Tibial artery (tissue), 4 donors: ENCODE results near the gene NUP133.
A peak's percentile ranks its signal among the peaks of the same experiment; 100 is the strongest.

Experiments
- DNase-seq, 2 donors: peaks; one replicate each; pipeline ENCODE4 v3.0.0-alpha.2; 2019
- H3K27ac ChIP-seq, 2 donors: fragments of 200-600 bp; sonication (generic) in 1 of 2; 1 replicate in 1 of 2; 2 replicates in 1 of 2; pipeline ENCODE4 v1.5.1; 2018 to 2019; ENCODE audit warnings: mild to moderate bottlenecking in 1 of 2
- H3K27me3 ChIP-seq, 2 donors: fragments of 200-600 bp; sonication (generic) in 1 of 2; one replicate each; pipeline versions ENCODE4 v1.5.1 to v1.6.0; 2016 to 2019
- H3K36me3 ChIP-seq, 3 donors: fragments of 200-600 bp; sonication (generic) in 2 of 3; one replicate each; pipeline ENCODE4 v1.5.1; 2016 to 2019; ENCODE audit warnings: mild to moderate bottlenecking in 2 of 3
- H3K4me1 ChIP-seq, 4 donors: fragments of 200-600 bp; sonication (generic) in 2 of 4; 1 replicate in 3 of 4; 2 replicates in 1 of 4; pipeline ENCODE4 v1.5.1; 2016 to 2019
- H3K4me3 ChIP-seq, 2 donors: fragments of 200-600 bp; sonication (generic) in 1 of 2; 1 replicate in 1 of 2; 2 replicates in 1 of 2; pipeline ENCODE4 v1.5.1; 2018 to 2019; ENCODE audit warnings: mild to moderate bottlenecking in 2 of 2
- H3K9me3 ChIP-seq, 3 donors: fragments of 200-600 bp; sonication (generic) in 1 of 3; one replicate each; pipeline ENCODE4 v1.5.1; 2016 to 2019
- intact Hi-C: fragments of 100-400 bp; cut with DNase I; formaldehyde crosslinking; loops from one replicate; pipeline ENCODE4 v1.15.0; 2023; ENCODE audit warnings: low total_unique reads
- TF ChIP-seq, protein P1 (sequence below), 2 experiments: fragments of 200-600 bp in 1 of 2; fragments of 450-650 bp in 1 of 2; IDR thresholded peaks; one replicate each; pipeline ENCODE4 v1.5.1; 2017 to 2019; ENCODE audit warnings: antibody characterized with exemption in 2 of 2, mild to moderate bottlenecking in 1 of 2, moderate library complexity in 1 of 2

The NUP133 gene

GRCh38 chr1:229440851-229441537 lies 67.1 kb downstream of the NUP133 start:
- Histone ChIP-seq H3K4me3 (no peak overlapping the region), H3K36me3 (peaks cover 34 to 68% (median 34%) of the 10 kb centered on the region in 3 donors), H3K27ac (no peak overlapping the region), H3K9me3 (no peaks in the 10 kb centered on the region), H3K27me3 (no peaks in the 10 kb centered on the region), H3K4me1 (no peaks in the 10 kb centered on the region)
- DNase-seq = no peak
- intact Hi-C loops = no loop called here
- TF ChIP-seq, protein P1, sequence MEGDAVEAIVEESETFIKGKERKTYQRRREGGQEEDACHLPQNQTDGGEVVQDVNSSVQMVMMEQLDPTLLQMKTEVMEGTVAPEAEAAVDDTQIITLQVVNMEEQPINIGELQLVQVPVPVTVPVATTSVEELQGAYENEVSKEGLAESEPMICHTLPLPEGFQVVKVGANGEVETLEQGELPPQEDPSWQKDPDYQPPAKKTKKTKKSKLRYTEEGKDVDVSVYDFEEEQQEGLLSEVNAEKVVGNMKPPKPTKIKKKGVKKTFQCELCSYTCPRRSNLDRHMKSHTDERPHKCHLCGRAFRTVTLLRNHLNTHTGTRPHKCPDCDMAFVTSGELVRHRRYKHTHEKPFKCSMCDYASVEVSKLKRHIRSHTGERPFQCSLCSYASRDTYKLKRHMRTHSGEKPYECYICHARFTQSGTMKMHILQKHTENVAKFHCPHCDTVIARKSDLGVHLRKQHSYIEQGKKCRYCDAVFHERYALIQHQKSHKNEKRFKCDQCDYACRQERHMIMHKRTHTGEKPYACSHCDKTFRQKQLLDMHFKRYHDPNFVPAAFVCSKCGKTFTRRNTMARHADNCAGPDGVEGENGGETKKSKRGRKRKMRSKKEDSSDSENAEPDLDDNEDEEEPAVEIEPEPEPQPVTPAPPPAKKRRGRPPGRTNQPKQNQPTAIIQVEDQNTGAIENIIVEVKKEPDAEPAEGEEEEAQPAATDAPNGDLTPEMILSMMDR (IDR thresholded peaks at IDR 0.05) = no peak

GRCh38 chr1:229438021-229438420 lies 70.1 kb downstream of the NUP133 start:
- DNase-seq = no peak
- intact Hi-C loops = loop anchor here (10.0 kb wide), 1 partner anchor 93 kb away; the partner anchor contains the start of gene CCSAP
- H3K4me1 ChIP-seq = peaks cover 0 to 19% (median 16%) of the 10 kb centered on the region in 4 donors
- no peak overlapping the region for H3K4me3 ChIP-seq
- H3K36me3 ChIP-seq = peaks cover 9 to 38% (median 13%) of the 10 kb centered on the region in 3 donors
- H3K27ac ChIP-seq = no peak overlapping the region
- H3K9me3 ChIP-seq = no peaks in the 10 kb centered on the region
- TF ChIP-seq, protein P1 (IDR thresholded peaks at IDR 0.05) = no peak
- H3K27me3 ChIP-seq = peaks cover 0 to 22% of the 10 kb centered on the region in 2 donors

- Histone ChIP-seq H3K4me1 (peaks cover 0 to 25% (median 21%) of the 10 kb centered on the region in 4 donors), H3K27ac (no peak overlapping the region), H3K9me3 (no peaks in the 10 kb centered on the region), H3K36me3 (peaks cover 3 to 34% (median 9%) of the 10 kb centered on the region in 3 donors), H3K4me3 (no peak overlapping the region), H3K27me3 (peaks cover 0 to 27% of the 10 kb centered on the region in 2 donors)
- intact Hi-C loops = loop anchor here (10.0 kb wide), 1 partner anchor 93 kb away; the partner anchor contains the start of gene CCSAP
- TF ChIP-seq, protein P1 (IDR thresholded peaks at IDR 0.05) = no peak
- no peak for DNase-seq
These were observed 70.7 kb downstream of the NUP133 start for GRCh38 chr1:229437443-229437842.

DNA sequence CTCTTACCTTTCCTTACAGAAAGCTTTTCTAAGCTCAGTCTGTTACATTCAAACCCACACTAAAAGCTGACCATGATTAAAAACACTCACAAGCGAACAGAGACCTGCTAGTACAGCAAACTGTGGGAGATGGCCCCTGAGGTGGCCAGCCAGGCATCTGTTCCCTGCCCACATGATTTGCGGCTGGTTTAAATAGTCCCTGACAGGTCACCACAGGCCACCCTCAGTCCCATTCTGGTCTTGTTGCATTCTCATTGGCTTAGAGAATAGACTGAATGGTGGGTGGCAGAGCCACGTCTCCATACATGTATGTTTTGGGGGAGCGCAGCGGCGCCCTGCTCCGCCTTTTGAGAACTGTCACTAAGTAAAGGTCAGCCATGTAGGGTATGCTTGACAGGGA lies 71.9 kb downstream of the NUP133 start:
- no peak for DNase-seq
- H3K4me3 ChIP-seq = no peak overlapping the region
- H3K4me1 ChIP-seq = peaks cover 0 to 37% (median 33%) of the 10 kb centered on the region in 4 donors
- H3K36me3 ChIP-seq = peaks cover 0 to 22% (median 9%) of the 10 kb centered on the region in 3 donors
- no peak overlapping the region for H3K27ac ChIP-seq
- TF ChIP-seq, protein P1 (IDR thresholded peaks at IDR 0.05) = no peak
- no peaks in the 10 kb centered on the region for H3K9me3 ChIP-seq
- intact Hi-C loops = loop anchor here (10.0 kb wide), 1 partner anchor 91 kb away; the partner anchor contains the start of gene CCSAP
- peaks cover 0 to 40% of the 10 kb centered on the region in 2 donors for H3K27me3 ChIP-seq

DNA sequence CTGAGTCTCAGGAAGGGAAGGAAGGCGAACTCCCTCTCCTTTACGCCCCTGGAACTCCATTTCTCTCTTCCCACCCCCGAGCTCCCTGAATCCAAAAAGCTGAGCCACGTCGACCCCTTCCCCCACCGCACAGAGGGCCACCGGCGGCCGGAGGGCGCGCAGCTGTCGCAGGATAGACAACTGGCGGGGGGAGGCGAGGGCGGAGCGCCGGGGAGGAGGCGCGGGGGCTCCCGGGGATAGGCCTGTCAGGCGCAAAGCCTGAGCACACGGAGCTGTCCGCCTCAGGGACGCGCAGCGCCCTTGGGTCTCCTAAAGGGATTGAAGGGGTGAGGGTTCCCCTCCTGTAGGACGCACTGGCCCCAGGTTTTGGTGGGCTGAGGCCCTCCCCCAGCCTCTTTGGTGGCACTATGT lies 73.5 kb downstream of the NUP133 start:
- peaks cover 0 to 47% (median 41%) of the 10 kb centered on the region in 4 donors for H3K4me1 ChIP-seq
- peaks cover 0 to 7% (median 0%) of the 10 kb centered on the region in 3 donors for H3K36me3 ChIP-seq
- peak overlapping the region; percentile 23 to 26 for H3K4me3 ChIP-seq
- no peak overlapping the region for H3K27ac ChIP-seq
- TF ChIP-seq, protein P1 (IDR thresholded peaks at IDR 0.05) = no peak
- intact Hi-C loops = loop anchor here (10.0 kb wide), 1 partner anchor 90 kb away; the partner anchor contains the start of gene CCSAP
- H3K9me3 ChIP-seq = no peaks in the 10 kb centered on the region
- no peak for DNase-seq
- peaks cover 0 to 54% of the 10 kb centered on the region in 2 donors for H3K27me3 ChIP-seq
